HL-60 (cell line): ENCODE data around the gene DLK1.

ENCODE experiments used
- DNase-seq, 2 experiments: peaks; one replicate each; pipeline ENCODE4 v3.0.0-alpha.2; 2010 to 2020; ENCODE audit warnings: low read depth in 1 of 2, low spot score in 1 of 2
- H3K27ac ChIP-seq: fragments of 250-450 bp; sonication (Bioruptor Pico); replicated peaks from 2 replicates; pipeline ENCODE4 v1.5.1; 2020; ENCODE audit warnings: mild to moderate bottlenecking, moderate library complexity
- H3K27me3 ChIP-seq: fragments of 250-450 bp; sonication (Bioruptor Pico); 2 replicates; pipeline ENCODE4 v1.5.1; 2021; ENCODE audit warnings: mild to moderate bottlenecking, moderate library complexity; ENCODE audit not compliant: insufficient read depth, poor library complexity, severe bottlenecking
- H3K4me3 ChIP-seq: replicated peaks from 2 replicates; pipeline ENCODE4 v1.5.1; 2011; ENCODE audit warnings: mild to moderate bottlenecking, control low read depth, low read length; ENCODE audit not compliant: insufficient read depth
- CTCF ChIP-seq: IDR thresholded peaks from one replicate; pipeline ENCODE4 v1.5.1; 2011; ENCODE audit warnings: low read length, control low read depth, inconsistent platforms; ENCODE audit not compliant: insufficient read depth
- GABPA ChIP-seq: IDR thresholded peaks from 2 replicates; pipeline ENCODE4 v1.6.1; 2012; ENCODE audit warnings: low read depth
- POLR2AphosphoS5 ChIP-seq: IDR thresholded peaks from 2 replicates; pipeline ENCODE4 v1.6.1; 2012; ENCODE audit warnings: low read depth
- REST ChIP-seq: IDR thresholded peaks from 2 replicates; pipeline ENCODE4 v1.6.1; 2012; ENCODE audit warnings: low read depth; ENCODE audit not compliant: insufficient replicate concordance
- SPI1 ChIP-seq: IDR thresholded peaks from 2 replicates; pipeline ENCODE4 v1.6.1; 2012; ENCODE audit warnings: low read depth, mild to moderate bottlenecking, borderline replicate concordance

The DLK1 gene

DNA sequence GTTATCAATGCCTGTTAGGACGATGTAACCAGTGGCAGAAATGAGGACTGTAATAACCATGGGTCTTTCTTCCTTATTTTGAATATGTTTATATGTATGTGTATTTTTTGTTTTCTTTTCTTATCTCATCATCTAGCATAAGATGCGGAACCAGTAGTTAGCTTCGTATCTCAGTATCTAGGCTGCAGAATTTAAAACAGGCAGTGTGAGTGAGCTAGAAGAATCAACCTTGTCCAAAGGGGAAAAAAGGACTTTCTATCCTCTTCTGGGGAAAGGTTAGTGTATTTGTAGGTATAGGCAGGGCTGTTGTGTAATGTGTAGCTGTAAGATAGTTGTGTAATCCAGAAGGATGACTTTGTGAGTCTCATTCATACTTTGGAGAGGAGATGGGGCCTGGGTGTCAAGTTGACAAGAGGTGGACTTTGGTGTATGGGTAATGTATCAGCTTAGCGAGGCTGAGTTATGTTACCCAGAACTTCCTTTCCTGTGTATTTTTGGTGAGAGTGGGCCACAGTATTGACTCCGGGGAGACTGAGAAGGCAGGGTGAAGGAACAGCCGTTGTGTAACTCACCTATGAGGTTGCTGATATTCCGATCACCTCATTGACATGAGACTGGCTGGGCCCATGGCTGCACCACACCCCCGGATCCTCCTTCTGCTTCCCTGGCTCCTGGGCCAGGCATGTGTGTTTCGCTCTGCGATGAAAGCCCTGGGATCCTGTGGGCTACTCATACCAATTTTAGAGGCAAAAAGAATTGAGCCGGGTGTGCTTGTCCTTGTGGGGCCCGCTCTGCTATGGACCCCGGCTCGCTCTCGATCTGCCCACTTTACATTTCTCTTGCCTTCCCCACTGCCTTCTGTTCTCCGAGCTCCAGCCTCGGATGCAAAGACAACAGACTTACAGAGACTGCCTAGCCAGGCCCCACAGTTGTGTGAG lies 24.3 kb downstream of the DLK1 start:
- Histone ChIP-seq H3K27ac (no peak overlapping the region), H3K27me3 (no peaks in the 10 kb centered on the region), H3K4me3 (no peak overlapping the region)
- no peak for TF ChIP-seq POLR2AphosphoS5
- no peak for TF ChIP-seq GABPA
- TF ChIP-seq SPI1: no peak
- TF ChIP-seq REST: no peak
- no peak for DNase-seq

GRCh38 chr14:100754020-100754419 lies 27.3 kb downstream of the DLK1 start:
- DNase-seq: no peak
- no peaks in the 10 kb centered on the region for H3K27me3 ChIP-seq
- H3K27ac ChIP-seq: no peak overlapping the region
- no peak overlapping the region for H3K4me3 ChIP-seq
- no peak for TF ChIP-seq SPI1
- TF ChIP-seq REST: no peak
- TF ChIP-seq POLR2AphosphoS5: no peak
- TF ChIP-seq GABPA: no peak
- TF ChIP-seq CTCF: no peak

DNA sequence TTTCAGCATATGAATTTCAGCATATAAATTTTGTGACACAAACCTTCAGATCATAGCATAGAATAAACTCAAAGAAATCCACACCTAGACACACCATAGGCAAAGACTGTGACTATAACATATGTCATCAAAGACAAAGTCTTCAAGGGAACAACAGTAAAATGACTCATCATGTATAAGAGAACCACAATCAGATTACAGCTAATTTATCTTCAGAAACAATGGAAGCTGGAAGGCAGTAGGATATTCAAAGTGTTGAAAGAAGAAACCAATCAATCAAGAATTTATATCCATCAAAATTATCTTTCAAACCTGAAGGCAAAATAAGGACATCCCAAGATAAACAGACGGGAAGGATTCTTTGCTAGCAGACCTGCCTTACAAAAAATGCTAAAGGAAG lies 29.0 kb downstream of the DLK1 start:
- TF ChIP-seq GABPA (no peak), POLR2AphosphoS5 (no peak), SPI1 (no peak), CTCF (no peak), REST (no peak)
- Histone ChIP-seq H3K27ac (no peak overlapping the region), H3K4me3 (no peak overlapping the region), H3K27me3 (no peaks in the 10 kb centered on the region)
- DNase-seq: no peak
